Hepatocyte (in vitro differentiated cells): ENCODE measurements around the gene ASB16.

Experiments
- CTCF ChIP-seq: fragments of 200-600 bp; sonication (generic); IDR thresholded peaks from 2 replicates; pipeline ENCODE4 v1.5.1; 2016; ENCODE audit warnings: antibody characterized with exemption, mild to moderate bottlenecking; ENCODE audit not compliant: poor library complexity
- EZH2 ChIP-seq: fragments of 200-600 bp; sonication (generic); IDR thresholded peaks from 2 replicates; pipeline ENCODE4 v1.6.1; 2016; ENCODE audit warnings: antibody characterized with exemption, mild to moderate bottlenecking, borderline replicate concordance
- EZH2phosphoT487 ChIP-seq: fragments of 200-600 bp; sonication (generic); IDR thresholded peaks from one replicate; pipeline ENCODE4 v1.6.1; 2018; ENCODE audit warnings: antibody characterized with exemption, mild to moderate bottlenecking, low read depth, moderate library complexity; ENCODE audit not compliant: unreplicated experiment, severe bottlenecking

GRCh38 chr17:44203731-44204440 lies 33.4 kb downstream of the ASB16 start:
- peak; percentile 55 for TF ChIP-seq CTCF
- no peak for TF ChIP-seq EZH2
- no peak for TF ChIP-seq EZH2phosphoT487
